ENCODE results near the gene ARID1B.

Gene ARID1B
- total RNA-seq, result 91.5 to 163 reads per million in 2 experiments

DNA sequence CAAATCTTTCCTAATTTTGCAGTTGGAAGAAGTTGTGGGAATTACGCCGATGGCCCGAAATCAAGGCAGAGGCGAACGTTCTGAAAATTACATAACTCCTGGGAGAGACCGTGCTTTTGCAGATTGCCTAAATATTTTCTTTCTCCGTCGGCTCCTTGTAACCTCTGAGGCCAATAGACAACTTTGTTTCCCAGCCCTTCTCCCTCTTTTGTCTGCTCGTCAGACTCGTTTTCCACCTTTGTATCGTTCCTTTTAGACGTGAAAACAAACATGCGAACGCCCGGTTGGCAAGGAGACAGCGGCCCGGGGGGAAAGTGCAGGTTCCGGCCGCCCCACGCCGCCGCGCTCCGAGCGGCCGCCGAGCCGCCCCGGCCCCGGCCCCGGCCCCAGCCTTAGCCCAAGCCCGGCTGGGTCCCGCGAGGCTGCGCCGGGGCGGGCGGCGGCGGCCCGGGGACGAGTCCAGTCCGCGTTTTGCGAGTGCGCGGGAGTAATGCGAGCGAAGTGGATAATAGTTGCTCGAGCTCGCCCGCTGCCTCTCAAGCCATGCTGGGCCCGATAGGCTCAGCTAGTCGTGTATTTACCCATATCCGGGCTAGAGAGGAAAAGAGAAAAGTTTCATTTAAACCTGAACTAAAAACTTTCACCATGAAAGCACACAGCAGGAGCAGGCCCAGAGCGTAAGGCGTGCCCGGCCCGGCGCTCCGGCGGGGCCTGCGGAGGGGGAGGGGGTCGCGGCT is at the start of gene ARID1B:
TSS of gene ARID1B (plus strand) at position 539 of the 737 bp plus-strand sequence. CDS start 303 bp downstream, outside the sequence.
- DNase-seq (ENCODE audit: low read depth), result peak; percentile 78

DNA sequence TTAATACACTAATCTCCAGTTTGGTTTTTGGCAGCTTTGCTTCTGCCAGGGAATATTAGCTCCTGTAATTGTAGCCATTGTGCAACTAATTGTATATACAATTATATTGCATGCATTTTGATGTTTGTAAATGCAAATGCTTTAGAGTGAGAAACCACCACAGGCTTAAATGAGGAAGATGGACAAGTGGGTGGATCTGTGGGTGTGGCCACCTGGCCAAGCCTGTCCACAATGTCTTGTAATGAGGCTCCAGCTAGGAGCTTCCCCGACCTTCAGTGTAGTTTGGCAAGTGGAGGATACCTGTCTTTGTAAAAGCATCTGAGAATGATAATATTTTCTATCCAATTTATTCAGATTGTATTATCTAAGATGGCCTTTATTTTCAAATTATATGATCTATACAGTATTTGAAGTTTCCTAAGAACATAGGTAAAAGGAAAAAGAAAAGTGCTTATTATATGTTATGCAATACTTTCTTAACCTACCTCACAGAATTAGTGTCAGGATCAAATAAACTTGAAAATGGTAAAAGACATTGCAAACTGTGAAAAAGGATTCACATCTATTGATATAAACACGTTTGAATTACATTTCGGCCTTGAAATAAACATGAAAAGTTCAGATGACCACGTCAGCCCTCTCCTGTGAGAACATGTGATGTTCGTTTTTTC is 49.3 kb upstream of the ARID1B start:
- DNase-seq (ENCODE audit: low read depth), result no peak

DNA sequence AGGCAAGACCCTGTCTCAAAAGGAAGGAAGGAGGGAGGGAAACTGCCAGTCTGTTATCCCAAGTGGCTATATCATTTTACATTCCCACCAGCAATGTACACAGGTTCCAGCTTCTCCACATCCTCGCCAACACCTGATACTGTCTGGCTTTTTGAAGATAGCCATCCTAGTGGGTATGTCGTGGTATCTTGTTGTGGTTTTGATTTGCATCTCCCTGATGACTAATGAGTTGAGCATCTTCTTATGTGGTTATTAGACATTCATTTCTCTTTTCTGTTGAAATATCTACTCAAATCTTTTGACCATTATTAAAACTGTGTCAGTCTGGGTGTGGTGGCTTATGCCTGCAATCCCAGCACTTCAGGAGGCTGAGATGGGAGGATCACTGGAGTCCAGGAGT is 47.9 kb upstream of the ARID1B start:
- DNase-seq (ENCODE audit: low read depth), result no peak

DNA sequence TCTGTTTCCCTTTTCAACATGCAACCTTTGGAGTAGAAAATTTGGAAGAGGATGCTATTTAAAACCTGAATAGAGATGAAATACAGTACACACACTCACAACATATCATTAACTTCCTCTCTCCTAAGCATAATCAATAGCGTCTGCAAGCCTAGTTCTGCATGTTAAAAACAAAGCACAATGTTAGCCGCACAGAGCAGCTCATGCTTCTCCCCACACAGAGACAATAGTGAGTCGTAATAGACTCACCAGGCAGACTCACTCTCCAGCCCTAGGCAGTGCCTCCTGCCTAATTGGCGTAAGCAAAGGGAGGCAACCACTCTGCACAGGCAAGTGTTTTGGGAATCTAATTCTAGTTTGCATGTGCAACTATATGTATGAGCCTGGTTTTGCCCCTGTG is 45.8 kb upstream of the ARID1B start:
- no peak for DNase-seq (ENCODE audit: low read depth)

DNA sequence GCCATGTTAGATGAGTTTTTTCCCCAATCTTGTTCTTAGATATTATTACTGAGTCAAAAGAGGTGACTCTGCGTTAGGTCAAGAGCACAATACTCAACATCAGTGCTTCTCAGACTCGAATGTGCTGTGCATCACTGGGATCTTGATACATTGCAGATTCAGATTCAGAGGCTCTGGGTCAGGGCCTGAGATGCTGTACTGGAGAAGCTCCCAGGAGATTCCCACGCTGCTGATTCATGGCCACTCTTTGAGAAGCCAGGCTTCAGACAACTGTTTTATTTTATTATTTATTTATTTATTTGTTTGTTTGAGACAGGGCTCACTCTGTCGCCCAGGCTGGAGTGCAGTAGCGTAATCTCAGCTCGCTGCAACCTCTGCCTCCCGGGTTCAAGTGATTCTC is 41.4 kb upstream of the ARID1B start:
- DNase-seq (ENCODE audit: low read depth), result no peak

DNA sequence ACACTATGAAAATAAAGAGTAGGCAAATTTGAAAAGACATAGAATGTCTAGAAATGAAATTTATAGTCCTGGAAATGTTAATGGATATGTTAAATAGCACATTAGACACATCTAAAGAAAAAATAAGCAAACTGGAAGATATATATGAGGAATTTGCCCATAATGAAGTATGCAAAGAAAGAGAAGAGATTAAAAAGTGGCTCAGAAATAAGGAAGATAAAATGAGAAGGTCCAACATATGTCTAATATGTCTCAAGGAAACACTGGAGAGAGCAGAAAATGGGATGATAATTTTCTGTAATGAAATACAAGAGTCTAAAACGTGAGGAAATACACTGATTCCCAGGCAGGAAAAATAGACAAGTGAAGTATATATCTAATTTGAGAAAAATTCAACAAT is 36.6 kb upstream of the ARID1B start:
- DNase-seq (ENCODE audit: low read depth), result no peak

DNA sequence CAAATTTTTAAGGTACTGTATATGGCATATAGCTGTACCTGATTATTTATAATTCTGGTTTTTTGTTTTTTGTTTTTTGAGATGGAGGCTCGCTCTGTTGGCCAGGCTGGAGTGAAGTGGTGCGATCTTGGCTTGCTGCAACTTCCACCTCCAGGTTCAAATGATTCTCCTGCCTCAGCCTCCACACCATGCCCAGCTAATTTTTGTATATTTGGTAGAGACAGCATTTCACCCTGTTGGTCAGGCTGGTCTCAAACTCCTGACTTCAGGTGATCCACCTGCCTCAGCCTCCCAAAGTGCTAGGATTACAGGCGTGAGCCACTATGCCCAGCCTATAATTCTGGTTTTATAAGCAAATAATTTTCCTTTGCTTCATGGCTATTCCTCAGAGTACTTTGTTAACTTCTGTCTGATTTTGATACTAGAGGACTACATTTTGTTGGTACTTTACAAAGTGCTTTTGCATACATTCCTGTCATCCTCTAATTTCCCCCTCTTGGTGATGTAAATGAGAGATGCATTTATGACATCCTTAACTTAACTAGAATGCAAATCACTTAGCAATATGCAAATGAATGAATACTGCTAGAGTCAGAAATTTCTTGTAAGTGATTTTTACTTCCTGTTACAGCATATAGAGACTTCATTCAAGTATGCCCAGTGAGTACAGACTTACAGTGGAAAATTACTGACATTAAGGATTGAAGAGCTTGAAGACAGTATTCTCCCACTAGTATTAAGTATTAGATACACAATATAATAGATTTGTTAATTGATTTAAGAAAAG is 35.7 kb upstream of the ARID1B start:
- no peak for DNase-seq (ENCODE audit: low read depth)

DNA sequence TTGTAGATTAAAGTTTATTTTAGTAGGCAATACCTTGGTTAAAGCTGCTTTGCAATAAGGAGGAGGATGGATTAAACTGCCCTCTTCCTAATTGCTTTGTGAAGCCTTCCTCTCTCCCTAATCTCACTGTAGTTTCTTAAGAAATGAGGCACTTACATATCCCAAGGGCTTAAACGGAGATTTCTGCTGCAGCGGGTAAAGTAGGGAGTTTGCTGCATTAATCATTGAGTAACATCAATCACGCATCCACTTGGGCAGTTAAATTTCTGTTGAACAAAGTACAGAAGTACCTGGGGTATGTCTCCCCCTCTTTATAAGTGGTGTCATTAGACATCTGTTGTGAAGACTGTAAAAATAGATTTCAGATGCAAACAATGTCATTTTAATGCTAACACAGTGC is 29.5 kb upstream of the ARID1B start:
- no peak for DNase-seq (ENCODE audit: low read depth)

DNA sequence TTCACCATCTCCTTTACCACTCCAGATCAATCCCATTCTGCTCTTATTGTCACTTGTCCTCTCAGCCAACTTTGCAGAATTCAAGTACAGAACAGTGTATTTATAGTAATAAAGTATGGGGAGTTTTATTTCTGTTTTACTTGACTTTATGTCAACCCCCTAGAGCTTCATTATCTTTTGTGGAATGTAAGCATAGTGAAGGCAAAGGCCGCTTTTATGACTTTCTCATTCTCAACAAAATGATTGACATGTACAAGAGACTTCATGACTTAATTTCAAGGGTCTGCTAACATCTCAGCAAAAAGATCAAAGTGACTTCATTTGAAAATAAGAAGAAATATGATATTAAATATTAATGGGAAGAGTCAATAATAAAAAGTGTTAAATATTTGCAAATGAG is 28.7 kb upstream of the ARID1B start:
- DNase-seq (ENCODE audit: low read depth), result no peak

DNA sequence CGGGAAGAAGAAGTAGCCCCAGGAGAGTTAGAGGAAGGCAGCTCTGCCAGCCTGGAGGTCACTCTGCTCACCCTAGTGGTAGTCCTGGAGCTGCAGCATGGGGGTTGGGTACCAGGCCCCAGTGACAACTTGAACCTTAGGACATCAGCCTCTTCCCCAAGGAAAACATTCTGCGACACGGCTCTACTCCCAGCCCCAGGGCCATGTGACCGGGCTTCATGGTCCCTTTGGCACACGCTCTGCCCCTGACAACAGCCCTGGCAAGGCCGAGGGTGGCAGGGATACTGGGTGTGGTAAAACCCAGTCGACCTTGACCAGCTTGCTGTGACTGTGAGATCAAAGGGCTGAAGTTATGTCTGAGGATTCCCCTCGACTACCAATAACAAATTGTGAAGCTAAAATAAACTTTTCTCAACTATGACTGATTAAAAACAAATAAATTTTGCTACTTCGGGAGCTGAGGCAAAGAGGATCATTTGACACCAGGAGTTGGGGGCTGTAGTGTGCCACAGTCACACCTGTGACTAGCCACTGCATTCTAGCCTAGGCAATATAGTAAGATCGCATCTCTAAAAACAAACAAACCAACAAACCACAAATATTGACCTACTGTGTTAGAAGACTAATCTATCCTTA is 24.4 kb upstream of the ARID1B start:
- DNase-seq (ENCODE audit: low read depth), result no peak

DNA sequence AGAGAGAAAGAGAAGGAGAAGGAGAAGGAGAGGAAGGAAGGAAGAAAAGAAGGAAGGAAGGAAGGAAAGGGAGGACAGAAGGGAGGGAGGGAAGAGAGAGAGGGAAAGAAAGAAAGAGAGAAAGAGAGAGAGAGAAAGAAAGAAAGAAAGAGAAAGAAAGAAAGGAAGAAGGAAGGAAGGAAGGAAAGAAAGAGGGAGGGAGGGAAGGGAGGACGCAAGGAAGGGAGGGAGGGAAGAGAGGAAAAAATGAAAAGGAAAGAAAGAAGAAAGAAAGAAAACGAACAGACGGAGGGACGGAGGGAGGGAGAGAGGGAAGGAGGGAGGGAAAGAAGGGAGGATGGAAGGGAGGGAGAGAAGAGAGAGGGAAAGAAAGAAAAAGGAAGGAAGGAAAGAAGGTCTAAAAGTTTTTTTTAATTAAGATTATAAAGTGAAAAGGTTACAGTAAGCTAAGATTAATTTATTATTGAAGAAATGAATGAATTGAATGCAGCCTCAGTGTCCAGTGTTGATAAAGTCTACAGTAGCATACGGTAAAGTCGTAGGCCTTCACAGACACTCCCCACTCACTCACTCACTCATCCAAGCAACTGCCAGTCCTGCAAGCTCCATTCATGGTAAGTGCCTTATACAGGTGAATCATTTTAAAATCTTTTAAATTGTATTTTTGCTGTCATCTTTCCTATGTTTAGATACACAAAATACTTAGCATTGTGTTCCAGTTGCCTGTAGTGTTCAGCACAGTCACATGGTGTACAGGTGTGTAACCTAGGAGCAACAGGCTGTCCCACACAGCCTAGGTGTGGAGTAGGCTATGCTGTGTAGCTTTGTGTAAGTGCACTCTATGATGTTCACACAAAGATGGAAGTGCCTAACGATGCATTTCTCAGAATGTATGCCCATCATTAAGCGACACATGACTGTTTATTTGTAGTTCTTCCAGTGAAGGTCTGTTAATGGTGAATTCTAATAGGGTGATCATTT is 20.3 kb upstream of the ARID1B start:
- no peak for DNase-seq (ENCODE audit: low read depth)

DNA sequence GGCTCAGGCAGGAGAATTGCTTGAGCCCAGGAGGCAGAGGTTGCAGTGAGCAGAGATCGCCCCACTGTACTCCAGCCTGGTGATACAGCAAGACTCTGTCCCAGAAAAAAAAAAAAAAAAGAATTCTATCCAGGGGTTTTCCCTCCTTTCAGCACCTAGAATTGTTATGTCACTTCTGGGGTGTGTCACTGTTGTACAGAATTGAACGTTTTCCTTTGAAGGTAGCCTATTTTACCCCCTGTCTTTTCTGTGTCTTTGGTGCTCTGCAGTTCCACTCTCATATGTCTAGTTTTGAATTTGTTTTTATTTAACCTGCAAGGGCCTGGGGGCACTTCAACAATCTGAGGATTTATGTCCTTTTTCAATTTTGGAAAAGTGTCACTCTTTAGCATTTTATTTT is 19.3 kb upstream of the ARID1B start:
- DNase-seq (ENCODE audit: low read depth), result no peak

DNA sequence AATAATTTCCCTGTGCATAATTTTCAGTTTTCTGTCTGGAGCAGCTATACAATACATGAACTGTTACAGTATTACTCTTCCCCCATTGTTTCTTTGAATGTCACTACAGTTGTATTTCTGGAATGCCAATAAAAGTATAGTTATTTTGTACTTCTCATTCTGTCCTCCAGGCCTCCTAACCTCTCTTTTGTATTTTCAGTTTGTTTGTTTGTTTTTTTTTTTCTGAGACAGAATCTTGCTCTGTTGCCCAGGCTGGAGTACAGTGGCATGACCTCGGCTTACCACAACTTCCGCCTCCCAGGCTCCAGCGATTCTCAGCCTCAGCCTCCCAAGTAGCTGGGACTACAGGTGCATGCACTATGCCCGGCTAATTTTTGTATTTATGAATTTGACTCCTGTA is 16.8 kb upstream of the ARID1B start:
- no peak for DNase-seq (ENCODE audit: low read depth)

DNA sequence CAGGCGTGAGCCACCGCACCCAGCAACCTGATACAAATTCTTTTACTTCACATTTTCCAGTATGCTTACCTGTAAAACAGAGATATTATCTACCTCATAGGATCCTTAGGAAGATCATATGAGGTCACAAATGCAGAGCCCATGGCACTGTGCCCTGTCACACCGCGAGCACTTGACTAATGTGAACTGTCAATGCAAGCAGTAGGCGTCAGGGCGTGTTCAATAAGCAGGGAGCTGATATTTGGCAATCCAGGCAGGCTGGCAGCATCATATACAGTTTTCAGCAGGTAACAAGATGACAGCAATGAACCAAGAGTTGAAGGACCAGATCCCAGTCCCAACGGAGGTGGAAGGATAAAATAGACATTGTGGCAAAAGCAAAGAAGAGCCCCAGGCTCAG is 14.6 kb upstream of the ARID1B start:
- DNase-seq (ENCODE audit: low read depth), result no peak

DNA sequence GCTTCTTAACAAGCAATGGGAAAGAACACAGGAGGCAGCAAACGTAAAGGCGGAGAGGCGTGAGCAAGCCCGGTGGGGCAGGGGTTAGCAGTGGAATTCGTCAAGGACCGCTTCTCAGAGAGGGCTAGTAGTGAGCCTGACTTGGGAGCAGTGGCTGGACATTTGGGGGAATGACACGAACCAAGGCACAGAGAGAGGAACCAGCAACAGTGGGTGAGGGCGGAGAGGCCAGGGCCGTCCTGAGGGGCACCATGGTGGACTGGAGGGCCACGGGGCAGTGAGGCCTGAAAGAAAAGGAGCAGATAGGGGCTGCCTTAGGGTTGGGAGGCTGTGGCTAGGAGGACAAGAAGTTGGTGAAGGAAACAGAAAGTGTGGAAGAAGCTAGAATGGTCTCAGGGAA is 12.1 kb upstream of the ARID1B start:
- DNase-seq (ENCODE audit: low read depth), result no peak

DNA sequence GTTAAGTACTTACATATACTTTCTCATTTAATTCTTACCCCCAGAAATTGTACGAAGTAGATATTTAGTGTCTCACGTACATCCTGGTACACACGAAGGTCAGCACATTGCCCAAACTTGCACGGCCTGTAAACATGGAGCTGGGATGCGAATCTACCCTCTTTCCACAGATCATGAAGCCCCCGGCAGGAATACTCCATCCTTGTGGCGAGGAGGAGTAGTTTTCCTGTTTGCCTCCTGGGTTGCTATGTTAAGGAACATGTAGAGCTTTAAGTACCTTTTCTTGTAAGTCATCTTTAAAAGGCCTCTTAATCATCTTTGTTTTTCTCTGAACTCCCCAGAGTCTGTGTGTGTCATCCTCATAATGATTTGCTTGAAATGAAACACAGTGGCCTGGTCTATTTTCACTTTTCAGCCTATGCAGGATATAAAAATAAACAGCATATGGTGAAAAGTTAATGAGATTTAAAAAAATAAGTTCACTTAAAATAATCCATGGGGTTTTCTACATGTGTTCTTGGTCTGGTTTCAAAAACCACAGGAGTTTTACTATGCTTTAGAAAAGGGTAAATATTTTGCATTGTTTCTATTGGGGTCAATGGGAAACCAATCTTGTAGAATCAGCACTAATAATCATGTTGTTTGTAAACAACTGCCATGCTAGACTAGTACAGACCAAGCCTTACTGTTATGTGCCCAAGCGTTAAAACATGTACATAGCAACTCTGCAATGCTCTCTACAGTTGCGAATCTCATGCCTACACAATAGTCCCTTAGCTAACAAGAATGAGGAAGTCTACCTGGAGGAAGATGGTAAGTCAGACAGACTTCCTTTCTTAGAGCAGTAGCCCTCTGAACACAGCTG is 9.3 kb upstream of the ARID1B start:
- no peak for DNase-seq (ENCODE audit: low read depth)

DNA sequence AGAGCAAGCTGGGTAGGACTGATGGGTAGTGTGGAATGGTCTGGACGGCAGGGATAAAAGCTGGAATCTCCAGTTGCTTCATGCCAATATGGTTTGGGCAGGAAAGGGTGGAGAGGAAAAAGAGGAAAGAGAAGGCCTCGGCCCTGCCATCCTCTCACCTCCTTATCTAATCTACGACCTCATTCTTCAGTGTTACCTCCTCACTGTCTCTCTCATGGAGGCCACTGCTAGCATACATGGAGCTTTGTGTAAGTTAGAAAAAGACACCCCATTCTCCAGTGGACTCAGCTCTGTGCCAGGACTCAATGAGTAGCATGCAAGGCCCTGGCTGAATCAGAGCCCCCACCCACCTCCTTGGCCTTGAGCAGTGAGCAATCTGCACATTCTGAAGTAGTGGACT is 6.1 kb upstream of the ARID1B start:
- DNase-seq (ENCODE audit: low read depth), result no peak

DNA sequence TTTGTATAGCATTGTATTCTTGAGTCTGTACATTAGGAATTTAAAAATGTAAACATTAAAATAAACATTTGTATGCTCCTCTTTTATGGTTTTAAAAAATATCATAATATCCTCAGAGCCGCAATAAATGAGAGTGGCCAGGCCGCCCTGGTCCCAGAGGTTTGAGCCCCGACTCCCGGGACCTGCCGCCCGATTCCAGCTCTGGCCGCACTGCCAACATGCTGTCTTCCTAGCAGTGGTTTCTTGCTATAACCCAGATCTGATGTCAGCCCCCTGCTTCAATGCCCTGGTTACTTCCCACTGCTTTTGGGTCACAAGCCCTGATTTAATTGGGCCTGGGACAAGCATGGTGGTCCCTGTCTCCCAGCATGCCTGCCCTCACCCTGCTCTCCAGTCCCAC is 5.4 kb upstream of the ARID1B start:
- DNase-seq (ENCODE audit: low read depth), result no peak

DNA sequence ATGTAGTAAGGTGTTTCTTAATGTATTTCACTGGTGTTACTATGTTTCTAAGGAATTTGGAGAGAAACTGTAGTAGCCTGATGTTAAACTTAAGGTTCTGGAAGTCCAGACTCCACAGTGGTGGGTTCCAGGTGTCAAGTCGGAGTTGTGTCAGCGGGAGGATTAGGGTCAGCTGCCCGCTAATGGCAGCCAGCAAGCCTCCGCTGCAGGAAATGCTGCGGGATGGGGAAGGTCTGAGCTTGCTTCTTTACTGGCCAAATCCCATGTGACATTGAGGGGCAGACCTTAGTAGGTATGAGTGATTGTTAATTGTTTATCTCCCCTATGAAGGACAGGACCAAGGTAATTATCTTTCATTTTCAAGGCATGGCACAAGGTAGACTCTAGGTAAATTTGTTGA is 3.7 kb upstream of the ARID1B start:
- DNase-seq (ENCODE audit: low read depth), result no peak

Measured in T follicular helper cell (primary cell).